ENCODE data around the gene ZNF616. TPM values are rescaled to one million over a fixed set of nuclear protein-coding genes. Genes with fewer than 3 reads are reported as not detected.
A peak's percentile ranks its signal among the peaks of the same experiment; 100 is the strongest.

ZNF616 gene
- total RNA-seq, 2 donors from 2014 or later, result 4.8 to 7.8 TPM

DNA sequence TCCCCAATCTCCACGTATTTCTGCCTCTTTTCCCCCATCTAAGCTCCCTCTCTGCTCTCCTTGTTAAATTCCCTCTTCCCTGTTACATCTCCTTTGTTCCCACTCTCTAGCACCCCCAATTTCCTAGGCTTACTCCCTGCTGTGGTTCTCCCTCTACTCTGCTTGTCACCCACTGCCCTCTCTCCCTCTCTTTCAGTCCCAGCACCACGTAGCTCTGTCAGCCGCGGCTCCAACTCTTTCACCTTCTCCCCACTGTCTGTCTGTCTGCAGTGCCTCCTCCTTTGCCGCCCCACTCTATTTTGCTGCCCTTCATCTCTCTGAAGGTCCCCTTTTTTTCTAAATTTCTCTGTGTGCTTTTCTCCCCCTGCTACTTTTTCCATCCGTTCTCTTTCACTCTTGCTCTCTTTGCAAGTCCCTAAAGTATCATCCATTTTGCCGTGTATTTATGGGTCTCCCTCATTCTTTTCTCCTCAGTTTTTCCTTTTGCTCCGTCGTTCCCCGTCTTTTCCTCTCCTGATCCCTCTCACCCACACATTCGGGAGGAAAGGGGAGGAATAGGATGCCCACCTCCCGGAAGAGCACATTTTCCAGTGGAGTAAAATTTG, 45.1 kb downstream of the ZNF616 start:
- peak overlapping the region; percentile 99 for H3K4me3 Mint-ChIP-seq
- H3K27ac Mint-ChIP-seq, result peak overlapping the region; percentile 92 to 96
- H3K36me3 Mint-ChIP-seq, result peaks cover 64% of the 10 kb centered on the region
- DNase-seq (ENCODE audit: low spot score) (no peak), ATAC-seq (no peak)
- H3K4me1 Mint-ChIP-seq (ENCODE audit: low read depth in 2 of 2), result peaks cover 39 to 40% of the 10 kb centered on the region in 2 donors
- H3K9me3 Mint-ChIP-seq, result peaks cover 8% of the 10 kb centered on the region
- no peaks in the 10 kb centered on the region for H3K27me3 Mint-ChIP-seq

DNA sequence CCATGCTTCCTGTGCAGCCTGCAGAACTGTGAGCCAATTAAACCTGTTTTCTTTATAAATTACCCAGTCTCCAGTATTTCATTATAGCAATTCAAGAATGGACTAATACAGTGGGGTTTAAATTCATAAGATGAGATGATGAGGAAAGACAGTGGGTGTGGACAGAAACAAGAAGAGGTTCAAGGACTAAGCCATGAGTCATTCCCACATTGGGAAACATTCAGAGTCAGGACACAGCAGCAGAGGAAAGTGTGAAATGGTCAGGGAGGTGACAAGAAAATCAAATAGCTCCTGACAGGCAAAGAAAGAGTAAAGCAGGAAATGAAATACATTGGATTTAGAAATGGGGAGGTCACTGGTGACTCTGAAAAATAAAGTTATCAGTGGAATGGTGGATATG, 53.3 kb downstream of the ZNF616 start:
- peaks cover 6% of the 10 kb centered on the region for H3K9me3 Mint-ChIP-seq
- H3K27ac Mint-ChIP-seq, result no peak overlapping the region

DNA sequence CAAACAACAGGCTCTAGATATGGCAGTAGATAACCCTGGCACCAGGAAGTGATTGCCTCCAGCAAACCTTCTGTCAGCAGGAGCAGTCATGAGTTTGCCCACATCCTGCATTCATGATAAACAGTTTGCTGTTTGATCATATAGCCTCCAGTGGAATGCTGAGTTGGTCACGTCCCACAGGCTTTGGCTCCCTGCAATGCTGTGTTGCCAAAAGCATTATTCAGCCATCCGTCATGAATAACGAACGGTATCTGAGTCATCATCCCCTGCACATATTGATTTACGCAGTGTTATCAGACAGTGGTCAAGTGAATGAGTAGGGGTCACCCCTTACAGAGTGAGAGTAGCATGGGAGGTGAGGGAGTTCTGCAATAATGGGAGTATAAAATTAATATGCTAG, 69.2 kb downstream of the ZNF616 start:
- no peak overlapping the region for H3K27ac Mint-ChIP-seq
- peaks cover 80% of the 10 kb centered on the region for H3K36me3 Mint-ChIP-seq
- no peak for DNase-seq (ENCODE audit: low spot score)

More for the DNA sequence above, 53.3 kb downstream of the ZNF616 start:
- peaks cover 92% of the 10 kb centered on the region for H3K36me3 Mint-ChIP-seq
- peaks cover 38 to 40% of the 10 kb centered on the region in 2 donors for H3K4me1 Mint-ChIP-seq (ENCODE audit: low read depth in 2 of 2)
- H3K4me3 Mint-ChIP-seq, result no peak overlapping the region
- DNase-seq (ENCODE audit: low spot score) (no peak), ATAC-seq (peak in 1 of 2 donors; percentile 59)
- no peaks in the 10 kb centered on the region for H3K27me3 Mint-ChIP-seq

DNA sequence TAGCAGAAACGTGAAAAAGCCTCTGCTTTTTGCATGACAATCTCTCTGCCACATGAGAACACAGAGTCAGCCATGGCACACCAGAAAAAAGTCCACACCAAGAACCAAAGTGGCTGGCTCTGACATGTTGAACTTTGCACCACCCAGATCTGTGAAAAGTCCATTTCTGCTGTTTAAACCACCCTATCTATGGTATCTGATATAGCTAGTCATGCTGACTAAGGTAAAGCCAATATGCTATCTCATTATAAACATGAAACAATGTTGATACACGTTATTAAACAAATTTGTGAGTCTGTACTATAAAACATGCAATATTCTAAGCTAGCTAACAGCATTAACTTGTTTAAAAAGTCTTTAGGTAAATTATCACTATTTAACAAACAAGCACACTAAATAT, 70.1 kb downstream of the ZNF616 start:
- Mint-ChIP-seq H3K27me3 (no peaks in the 10 kb centered on the region), H3K27ac (no peak overlapping the region), H3K4me1 (ENCODE audit: low read depth in 2 of 2) (peaks cover 3 to 6% of the 10 kb centered on the region in 2 donors), H3K9me3 (peaks cover 37% of the 10 kb centered on the region), H3K4me3 (no peak overlapping the region), H3K36me3 (peaks cover 78% of the 10 kb centered on the region)
- no peak for DNase-seq (ENCODE audit: low spot score)
- no peak for ATAC-seq

More for the DNA sequence above, 69.2 kb downstream of the ZNF616 start:
- no peaks in the 10 kb centered on the region for H3K27me3 Mint-ChIP-seq
- H3K4me1 Mint-ChIP-seq (ENCODE audit: low read depth in 2 of 2), result peaks cover 3 to 6% of the 10 kb centered on the region in 2 donors
- H3K4me3 Mint-ChIP-seq, result no peak overlapping the region
- ATAC-seq, result no peak
- peaks cover 40% of the 10 kb centered on the region for H3K9me3 Mint-ChIP-seq

DNA sequence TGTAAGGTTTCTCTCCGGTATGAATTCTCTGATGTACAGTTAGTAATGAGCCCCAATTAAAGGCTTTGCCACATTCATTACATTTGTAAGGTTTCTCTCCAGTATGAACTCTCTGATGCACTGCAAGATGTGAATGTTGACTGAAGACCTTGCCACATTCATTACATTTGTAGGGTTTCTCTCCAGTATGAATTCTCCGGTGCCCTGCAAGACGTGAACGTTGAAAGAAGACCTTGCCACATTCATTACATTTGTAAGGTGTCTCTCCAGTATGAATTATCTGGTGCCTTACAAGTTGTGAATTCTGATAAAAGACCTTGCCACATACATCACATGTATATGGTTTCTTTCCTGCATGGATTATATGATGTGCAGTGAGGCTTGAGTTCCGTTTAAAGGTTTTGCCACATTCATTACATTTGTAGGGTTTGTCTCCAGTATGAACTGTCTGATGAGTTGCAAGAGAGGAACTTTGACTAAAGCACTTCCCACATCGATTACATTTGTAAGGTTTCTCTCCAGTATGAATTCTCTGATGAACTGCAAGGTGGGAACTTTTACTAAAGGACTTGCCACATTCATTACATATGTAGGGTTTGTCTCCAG, 73.4 kb downstream of the ZNF616 start:
- peaks cover 59% of the 10 kb centered on the region for H3K36me3 Mint-ChIP-seq
- no peaks in the 10 kb centered on the region for H3K27me3 Mint-ChIP-seq
- peaks cover 36% of the 10 kb centered on the region for H3K9me3 Mint-ChIP-seq
- DNase-seq (ENCODE audit: low spot score), result no peak
- no peak overlapping the region for H3K27ac Mint-ChIP-seq
- no peak overlapping the region for H3K4me3 Mint-ChIP-seq
- peaks cover 3 to 6% of the 10 kb centered on the region in 2 donors for H3K4me1 Mint-ChIP-seq (ENCODE audit: low read depth in 2 of 2)
- ATAC-seq, result no peak

DNA sequence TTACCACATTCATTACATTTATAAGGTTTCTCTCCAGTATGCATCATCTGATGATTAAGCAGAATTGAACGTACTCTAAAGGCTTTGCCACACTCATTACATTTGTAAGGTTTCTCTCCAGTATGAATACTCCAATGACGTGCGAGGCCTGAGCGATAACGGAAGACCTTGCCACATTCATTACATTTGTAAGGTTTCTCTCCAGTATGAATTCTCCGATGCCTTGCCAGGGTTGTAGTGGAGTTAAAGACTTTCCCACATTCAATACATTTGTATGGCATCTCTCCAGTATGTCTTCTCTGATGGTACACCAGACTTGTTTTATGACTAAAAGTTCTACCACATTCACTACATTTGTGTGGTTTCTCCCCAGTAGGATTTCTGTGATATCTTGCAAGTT, 74.3 kb downstream of the ZNF616 start:
- peaks cover 59% of the 10 kb centered on the region for H3K36me3 Mint-ChIP-seq
- peaks cover 3 to 6% of the 10 kb centered on the region in 2 donors for H3K4me1 Mint-ChIP-seq (ENCODE audit: low read depth in 2 of 2)
- ATAC-seq, result no peak
- no peak for DNase-seq (ENCODE audit: low spot score)
- no peak overlapping the region for H3K27ac Mint-ChIP-seq
- no peak overlapping the region for H3K4me3 Mint-ChIP-seq
- H3K9me3 Mint-ChIP-seq, result peaks cover 35% of the 10 kb centered on the region
- no peaks in the 10 kb centered on the region for H3K27me3 Mint-ChIP-seq

Other genes starting within 250 kb of the ZNF616 start
- gene ZNF649, start 234.9 kb downstream of the ZNF616 start, total RNA-seq, result 10 to 100 TPM; 10.0 to 14.0 TPM
- 1 to 10 TPM; 4.8 to 6.0 TPM for gene ZNF613, start 212.5 kb downstream of the ZNF616 start, total RNA-seq
- gene ZNF350, start 153.1 kb downstream of the ZNF616 start, total RNA-seq, result 10 to 100 TPM in 1 of 2 donors, 1 to 10 TPM in 1; 9.4 to 16.9 TPM
- 10 to 100 TPM in 1 of 2 donors, 1 to 10 TPM in 1; 6.8 to 12.9 TPM for gene ZNF615, start 131.7 kb downstream of the ZNF616 start, total RNA-seq
- 10 to 100 TPM in 1 of 2 donors, 1 to 10 TPM in 1; 7.2 to 14.7 TPM for gene ZNF614, start 111.6 kb downstream of the ZNF616 start, total RNA-seq
- gene ZNF432, start 91.1 kb downstream of the ZNF616 start, total RNA-seq, result 10 to 100 TPM; 14.6 to 22.5 TPM
- gene ZNF841, start 44.2 kb downstream of the ZNF616 start, total RNA-seq, result 10 to 100 TPM; 36.5 to 43.0 TPM
- gene ZNF836, start 31.7 kb upstream of the ZNF616 start, total RNA-seq, result 10 to 100 TPM in 1 of 2 donors, 1 to 10 TPM in 1; 8.3 to 12.9 TPM
- gene PPP2R1A, start 50.1 kb upstream of the ZNF616 start, total RNA-seq, result 100 to 1,000 TPM; 241 to 252 TPM
- 10 to 100 TPM; 13.3 to 18.1 TPM for gene ZNF766, start 129.6 kb upstream of the ZNF616 start, total RNA-seq
- 10 to 100 TPM in 1 of 2 donors, 1 to 10 TPM in 1; 7.0 to 11.2 TPM for gene ZNF480, start 157.2 kb upstream of the ZNF616 start, total RNA-seq
- under 1 TPM; 0.36 to 0.74 TPM for gene ZNF610, start 196.3 kb upstream of the ZNF616 start, total RNA-seq
- gene ZNF880, start 230.0 kb upstream of the ZNF616 start, total RNA-seq, result 10 to 100 TPM in 1 of 2 donors, 1 to 10 TPM in 1; 6.1 to 13.7 TPM

Measured in natural killer cell treated with Interleukin-12 subunit alpha and Interleukin-12 subunit beta and Interleukin-15 and Interleukin-18, amount 100 ng/mL, for 72 hours (primary cell).